NB4 (cell line): ENCODE results near the gene TMEM221.

Experiments used
- CTCF ChIP-seq: IDR thresholded peaks from one replicate; pipeline ENCODE4 v1.5.1; 2012; ENCODE audit warnings: low read depth, low read length
- MAX ChIP-seq: IDR thresholded peaks from 2 replicates; pipeline ENCODE4 v1.6.1; 2011; ENCODE audit warnings: low read depth, low read length
- MYC ChIP-seq: IDR thresholded peaks from 2 replicates; pipeline ENCODE4 v1.6.1; 2011; ENCODE audit warnings: low read depth, low read length
- POLR2A ChIP-seq: IDR thresholded peaks from 2 replicates; pipeline ENCODE4 v1.6.1; 2011; ENCODE audit warnings: mild to moderate bottlenecking; ENCODE audit not compliant: insufficient read length; ENCODE audit errors: extremely low read depth

DNA sequence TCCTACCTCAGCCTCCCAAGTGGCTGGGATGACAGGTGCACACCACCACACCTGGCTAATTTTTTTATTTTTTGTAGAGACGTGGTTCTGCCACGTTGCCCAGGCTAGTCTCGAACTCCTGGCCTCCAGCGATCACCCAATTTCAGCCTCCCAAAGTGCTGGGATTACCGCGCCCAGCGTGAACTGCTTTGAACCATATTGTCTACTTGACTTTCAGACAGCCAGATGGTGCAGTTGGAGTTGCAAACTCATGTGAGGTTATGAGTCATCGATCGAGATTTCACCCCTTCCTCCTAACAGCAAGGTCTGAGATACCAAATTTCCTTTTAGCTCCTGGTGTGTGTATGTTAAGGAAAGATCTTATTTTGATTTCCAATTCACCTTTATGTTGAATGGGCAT, 24.6 kb upstream of the TMEM221 start:
- TF ChIP-seq POLR2A (no peak), CTCF (no peak), MAX (peak; percentile 42), MYC (peak; percentile 77)
